ENCODE measurements around the gene TEKT1.
"Not testable (repeated sequence)": the region's sequence is repeated elsewhere in the genome, so short reads cannot be mapped to it uniquely, and the experiment has no call there.

TEKT1 gene

GRCh38 chr17:6853764-6854442 is 22.4 kb upstream of the TEKT1 start:
- TF ChIP-seq, protein P1, sequence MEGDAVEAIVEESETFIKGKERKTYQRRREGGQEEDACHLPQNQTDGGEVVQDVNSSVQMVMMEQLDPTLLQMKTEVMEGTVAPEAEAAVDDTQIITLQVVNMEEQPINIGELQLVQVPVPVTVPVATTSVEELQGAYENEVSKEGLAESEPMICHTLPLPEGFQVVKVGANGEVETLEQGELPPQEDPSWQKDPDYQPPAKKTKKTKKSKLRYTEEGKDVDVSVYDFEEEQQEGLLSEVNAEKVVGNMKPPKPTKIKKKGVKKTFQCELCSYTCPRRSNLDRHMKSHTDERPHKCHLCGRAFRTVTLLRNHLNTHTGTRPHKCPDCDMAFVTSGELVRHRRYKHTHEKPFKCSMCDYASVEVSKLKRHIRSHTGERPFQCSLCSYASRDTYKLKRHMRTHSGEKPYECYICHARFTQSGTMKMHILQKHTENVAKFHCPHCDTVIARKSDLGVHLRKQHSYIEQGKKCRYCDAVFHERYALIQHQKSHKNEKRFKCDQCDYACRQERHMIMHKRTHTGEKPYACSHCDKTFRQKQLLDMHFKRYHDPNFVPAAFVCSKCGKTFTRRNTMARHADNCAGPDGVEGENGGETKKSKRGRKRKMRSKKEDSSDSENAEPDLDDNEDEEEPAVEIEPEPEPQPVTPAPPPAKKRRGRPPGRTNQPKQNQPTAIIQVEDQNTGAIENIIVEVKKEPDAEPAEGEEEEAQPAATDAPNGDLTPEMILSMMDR (IDR thresholded peaks at IDR 0.05; ENCODE audit: insufficient read depth, low read length, poor library complexity, severe bottlenecking), result peak; percentile 42

GRCh38 chr17:6848545-6849179 is 17.1 kb upstream of the TEKT1 start:
- not testable (repeated sequence) for H3K4me3 ChIP-seq (replicated peaks; ENCODE audit: low read depth, low read length); DNase-seq (ENCODE audit: extremely low read depth, insufficient read length); H3K36me3 ChIP-seq (ENCODE audit: control insufficient read depth, insufficient read depth, low read length); H3K27me3 ChIP-seq (replicated peaks; ENCODE audit: control insufficient read depth, insufficient read depth, low read length)

More at GRCh38 chr17:6853764-6854442, 22.4 kb upstream of the TEKT1 start:
- peak overlapping the region; percentile 68 for H3K4me3 ChIP-seq (replicated peaks; ENCODE audit: low read depth, low read length)
- no peaks in the 10 kb centered on the region for H3K36me3 ChIP-seq (ENCODE audit: control insufficient read depth, insufficient read depth, low read length)
- no peak for DNase-seq (ENCODE audit: extremely low read depth, insufficient read length)
- no peaks in the 10 kb centered on the region; the same call in 1 of the 2 replicates for H3K27me3 ChIP-seq (replicated peaks; ENCODE audit: control insufficient read depth, insufficient read depth, low read length)

GRCh38 chr17:6846138-6846537 is 14.6 kb upstream of the TEKT1 start:
- H3K27me3 ChIP-seq (replicated peaks; ENCODE audit: control insufficient read depth, insufficient read depth, low read length); H3K4me3 ChIP-seq (replicated peaks; ENCODE audit: low read depth, low read length); DNase-seq (ENCODE audit: extremely low read depth, insufficient read length); H3K36me3 ChIP-seq (ENCODE audit: control insufficient read depth, insufficient read depth, low read length): not testable (repeated sequence)

GRCh38 chr17:6844406-6844805 is 12.9 kb upstream of the TEKT1 start:
- H3K27me3 ChIP-seq (replicated peaks; ENCODE audit: control insufficient read depth, insufficient read depth, low read length); DNase-seq (ENCODE audit: extremely low read depth, insufficient read length); H3K4me3 ChIP-seq (replicated peaks; ENCODE audit: low read depth, low read length); H3K36me3 ChIP-seq (ENCODE audit: control insufficient read depth, insufficient read depth, low read length): not testable (repeated sequence)

DNA sequence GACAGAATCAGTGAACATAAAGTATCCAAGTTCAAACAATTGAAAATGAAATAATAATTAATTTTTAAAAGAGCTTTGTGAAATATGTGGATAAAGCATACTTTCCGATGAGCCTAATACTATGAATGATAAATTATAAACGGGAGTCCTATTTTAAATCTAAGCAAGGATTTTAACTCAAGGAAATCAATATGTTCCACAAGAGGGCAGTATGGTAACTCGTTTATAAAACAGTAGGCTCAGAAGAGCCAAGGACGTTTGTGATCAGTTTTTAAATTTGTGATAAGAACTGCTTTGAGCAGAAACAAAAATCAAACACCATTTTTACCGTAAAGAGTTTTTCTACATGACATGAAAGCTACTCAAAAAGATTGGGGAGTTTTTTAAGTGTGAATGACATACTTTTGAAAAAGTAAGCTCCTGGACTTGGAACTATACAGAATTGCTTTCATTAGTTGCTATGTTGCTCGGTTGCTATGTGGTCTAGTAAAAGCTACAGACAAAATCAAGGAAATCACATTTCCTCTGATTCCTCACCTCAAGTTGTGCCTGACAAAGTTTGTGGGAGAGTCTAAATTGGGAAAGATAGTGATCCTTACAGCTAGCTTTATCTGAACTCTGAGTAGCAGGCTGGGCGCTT is 11.8 kb upstream of the TEKT1 start:
- H3K4me3 ChIP-seq (replicated peaks; ENCODE audit: low read depth, low read length), result no peak overlapping the region
- DNase-seq (ENCODE audit: extremely low read depth, insufficient read length), result no peak
- H3K36me3 ChIP-seq (ENCODE audit: control insufficient read depth, insufficient read depth, low read length), result no peaks in the 10 kb centered on the region
- TF ChIP-seq, protein P1 (IDR thresholded peaks at IDR 0.05; ENCODE audit: insufficient read depth, low read length, poor library complexity, severe bottlenecking), result peak; percentile 43
- no peaks in the 10 kb centered on the region for H3K27me3 ChIP-seq (replicated peaks; ENCODE audit: control insufficient read depth, insufficient read depth, low read length)

DNA sequence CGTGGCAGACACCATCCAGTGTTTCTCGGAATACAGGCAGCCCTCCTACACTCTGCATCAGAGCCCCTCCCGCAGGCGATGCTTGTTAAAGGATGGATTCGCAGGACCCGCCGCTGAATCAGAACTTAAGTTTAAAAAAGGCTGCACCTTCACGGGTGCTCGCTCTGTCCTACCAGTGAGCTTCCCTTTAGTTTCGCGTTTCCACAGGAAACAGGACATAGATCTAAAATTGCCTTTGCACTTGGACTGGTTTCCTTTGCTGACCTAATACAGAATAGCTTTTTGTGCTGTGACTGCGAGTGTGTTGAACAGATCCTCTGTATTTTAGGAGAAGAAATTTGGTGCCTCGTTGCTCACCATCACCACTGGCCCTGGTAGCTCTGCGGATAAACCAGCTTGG is 10.2 kb upstream of the TEKT1 start:
- H3K4me3 ChIP-seq (replicated peaks; ENCODE audit: low read depth, low read length); H3K27me3 ChIP-seq (replicated peaks; ENCODE audit: control insufficient read depth, insufficient read depth, low read length); H3K36me3 ChIP-seq (ENCODE audit: control insufficient read depth, insufficient read depth, low read length); DNase-seq (ENCODE audit: extremely low read depth, insufficient read length): not testable (repeated sequence)

- TF ChIP-seq, protein P1 (IDR thresholded peaks at IDR 0.05; ENCODE audit: insufficient read depth, low read length, poor library complexity, severe bottlenecking), result no peak
- no peaks in the 10 kb centered on the region for H3K36me3 ChIP-seq (ENCODE audit: control insufficient read depth, insufficient read depth, low read length)
- peaks cover 6% of the 10 kb centered on the region for H3K27me3 ChIP-seq (replicated peaks; ENCODE audit: control insufficient read depth, insufficient read depth, low read length)
- no peak overlapping the region for H3K4me3 ChIP-seq (replicated peaks; ENCODE audit: low read depth, low read length)
- DNase-seq (ENCODE audit: extremely low read depth, insufficient read length), result no peak
These were observed 1.0 kb downstream of the TEKT1 start for GRCh38 chr17:6830383-6830986.

All from GM06990 (cell line).